ENCODE measurements around the gene ADCY2. TPM values are rescaled to one million over a fixed set of nuclear protein-coding genes. Genes with fewer than 3 reads are reported as not detected.

Gene ADCY2
- total RNA-seq, 1 experiment from 2014 or later, result 31.3 TPM

DNA sequence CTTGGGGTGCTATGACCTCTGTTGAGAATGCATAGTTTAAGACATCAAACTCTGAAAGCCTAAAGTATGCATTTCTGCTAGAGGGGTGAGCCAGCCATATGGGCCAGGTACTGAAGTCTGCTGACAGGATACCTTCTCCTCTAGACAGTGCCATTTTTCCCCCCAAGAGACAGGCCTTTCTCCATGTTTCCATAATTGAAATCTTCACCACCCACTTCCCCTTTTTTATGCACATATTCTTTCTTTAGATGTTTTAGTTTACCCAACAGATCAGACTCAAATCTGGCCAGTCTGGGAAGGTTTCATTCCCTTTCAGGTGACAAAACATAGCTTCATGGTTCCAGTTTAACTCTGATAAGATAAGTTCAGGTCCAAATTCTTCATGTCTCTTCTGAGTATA, 212.8 kb downstream of the ADCY2 start:
- Histone ChIP-seq H3K79me2 (ENCODE audit: insufficient read depth, low read length) (no peaks in the 10 kb centered on the region), H3K4ac (ENCODE audit: low read depth, low read length) (no peak overlapping the region), H2BK5ac (ENCODE audit: insufficient read length, low read length) (no peak overlapping the region), H3K9ac (ENCODE audit: extremely low read depth, insufficient read length, low read length) (no peak overlapping the region), H2BK15ac (ENCODE audit: low read depth, low read length) (no peak overlapping the region), H3K4me2 (ENCODE audit: insufficient read depth, insufficient read length, low read length) (no peak overlapping the region), H2BK12ac (ENCODE audit: insufficient read length, low read depth, low read length) (no peak overlapping the region), H3K27me3 (ENCODE audit: insufficient read depth, low read length) (no peaks in the 10 kb centered on the region), H3K9me3 (ENCODE audit: control insufficient read depth, low read depth, low read length) (no peaks in the 10 kb centered on the region), H4K8ac (replicated peaks; ENCODE audit: insufficient read length, low read depth, low read length) (no peak overlapping the region), H3K18ac (ENCODE audit: insufficient read length, low read depth, low read length) (no peak overlapping the region), H3K4me1 (ENCODE audit: insufficient read depth, low read length) (peaks cover 5% of the 10 kb centered on the region; the same call in 1 of the 2 replicates), H4K91ac (ENCODE audit: insufficient read length, low read depth, low read length) (no peak overlapping the region), H3K79me1 (ENCODE audit: insufficient read depth, low read depth, low read length, poor library complexity, severe bottlenecking) (no peaks in the 10 kb centered on the region), H3K23me2 (ENCODE audit: insufficient read length, low read depth, low read length, poor library complexity, severe bottlenecking) (no peaks in the 10 kb centered on the region), H3K23ac (ENCODE audit: insufficient read length, low read depth, low read length) (no peak overlapping the region), H2BK120ac (ENCODE audit: low read depth, low read length, poor library complexity, severe bottlenecking) (no peak overlapping the region), H3K56ac (ENCODE audit: insufficient read length, low read depth, low read length) (no peak overlapping the region), H3T11ph (ENCODE audit: low read length) (no peak overlapping the region), H2BK20ac (ENCODE audit: low read depth, low read length, poor library complexity, severe bottlenecking) (no peak overlapping the region), H4K20me1 (ENCODE audit: control insufficient read depth, insufficient read depth, insufficient read length) (no peaks in the 10 kb centered on the region), H2AFZ (ENCODE audit: low read length) (no peak overlapping the region), H4K5ac (ENCODE audit: insufficient read length, low read depth, low read length) (no peak overlapping the region), H2AK5ac (ENCODE audit: insufficient read length, low read length) (no peak overlapping the region), H3K14ac (ENCODE audit: insufficient read depth, low read length) (no peak overlapping the region), H3K27ac (ENCODE audit: insufficient read length, low read depth, low read length) (no peak overlapping the region)
- peaks cover 42 to 43% of the 10 kb centered on the region in 2 experiments for H3K4me1 Mint-ChIP-seq
- TF ChIP-seq, protein P1, sequence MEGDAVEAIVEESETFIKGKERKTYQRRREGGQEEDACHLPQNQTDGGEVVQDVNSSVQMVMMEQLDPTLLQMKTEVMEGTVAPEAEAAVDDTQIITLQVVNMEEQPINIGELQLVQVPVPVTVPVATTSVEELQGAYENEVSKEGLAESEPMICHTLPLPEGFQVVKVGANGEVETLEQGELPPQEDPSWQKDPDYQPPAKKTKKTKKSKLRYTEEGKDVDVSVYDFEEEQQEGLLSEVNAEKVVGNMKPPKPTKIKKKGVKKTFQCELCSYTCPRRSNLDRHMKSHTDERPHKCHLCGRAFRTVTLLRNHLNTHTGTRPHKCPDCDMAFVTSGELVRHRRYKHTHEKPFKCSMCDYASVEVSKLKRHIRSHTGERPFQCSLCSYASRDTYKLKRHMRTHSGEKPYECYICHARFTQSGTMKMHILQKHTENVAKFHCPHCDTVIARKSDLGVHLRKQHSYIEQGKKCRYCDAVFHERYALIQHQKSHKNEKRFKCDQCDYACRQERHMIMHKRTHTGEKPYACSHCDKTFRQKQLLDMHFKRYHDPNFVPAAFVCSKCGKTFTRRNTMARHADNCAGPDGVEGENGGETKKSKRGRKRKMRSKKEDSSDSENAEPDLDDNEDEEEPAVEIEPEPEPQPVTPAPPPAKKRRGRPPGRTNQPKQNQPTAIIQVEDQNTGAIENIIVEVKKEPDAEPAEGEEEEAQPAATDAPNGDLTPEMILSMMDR (conservative IDR thresholded peaks at IDR 0.05), result no peak
- H3K4me3 Mint-ChIP-seq, result no peak overlapping the region
- H3K36me3 Mint-ChIP-seq (ENCODE audit: insufficient read depth in 1 of 3, low read depth in 3 of 3), result peaks cover 7 to 12% (median 8%) of the 10 kb centered on the region in 3 experiments
- H3K9me3 Mint-ChIP-seq, result peaks cover 0 to 3% of the 10 kb centered on the region in 2 experiments; a peak in 2 of 5 replicates
- no peak for DNase-seq
- H3K27me3 Mint-ChIP-seq (ENCODE audit: low read depth), result no peaks in the 10 kb centered on the region
- H3K27ac Mint-ChIP-seq, result peak overlapping the region in 2 of 3 experiments; percentile 3 to 11; a peak in 3 of 7 replicates

Measured in H9 (cell line).